NOMO-1 treated with DMSO at 0.1 percent for 48 hours (cell line): ENCODE measurements around the gene BRD3.
A peak's percentile ranks its signal among the peaks of the same experiment; 100 is the strongest.

Experiments used
- DNase-seq: peaks from one replicate; lab custom pipeline; 2025; ENCODE audit not compliant: unreplicated experiment; lab: John Stamatoyannopoulos, UW

BRD3 gene

GRCh38 chr9:134066913-134067851 lies 644 bp downstream of the BRD3 start:
- DNase-seq = peak; percentile 26

GRCh38 chr9:134066526-134066912 lies 1.3 kb downstream of the BRD3 start:
- peak; percentile 13 for DNase-seq

GRCh38 chr9:134065612-134066419 lies 2.0 kb downstream of the BRD3 start:
- DNase-seq = peak; percentile 71

- no peak for DNase-seq
These were observed 3.1 kb downstream of the BRD3 start for GRCh38 chr9:134064711-134065110.

- DNase-seq = no peak
These were observed 4.0 kb downstream of the BRD3 start for GRCh38 chr9:134063571-134064450.

- DNase-seq = no peak
These were observed 4.7 kb downstream of the BRD3 start for GRCh38 chr9:134063088-134063570.

GRCh38 chr9:134062461-134063087 lies 5.3 kb downstream of the BRD3 start:
- no peak for DNase-seq

- no peak for DNase-seq
These were observed 6.0 kb downstream of the BRD3 start for GRCh38 chr9:134061688-134062371.

- DNase-seq = no peak
These were observed 6.7 kb downstream of the BRD3 start for GRCh38 chr9:134061019-134061687.

GRCh38 chr9:134060546-134060945 lies 7.3 kb downstream of the BRD3 start:
- no peak for DNase-seq

- peak; percentile 94 for DNase-seq
These were observed 8.0 kb downstream of the BRD3 start for GRCh38 chr9:134059661-134060395.

- no peak for DNase-seq
These were observed 8.6 kb downstream of the BRD3 start for GRCh38 chr9:134059188-134059641.

GRCh38 chr9:134058716-134059115 lies 9.1 kb downstream of the BRD3 start:
- no peak for DNase-seq

- no peak for DNase-seq
These were observed 9.8 kb downstream of the BRD3 start for GRCh38 chr9:134057751-134058701.

- no peak for DNase-seq
These were observed 10.5 kb downstream of the BRD3 start for GRCh38 chr9:134057307-134057657.

- no peak for DNase-seq
These were observed 11.1 kb downstream of the BRD3 start for GRCh38 chr9:134056483-134057306.
